Measurements from ENCODE around the gene ARVCF. TPM values are rescaled to one million over a fixed set of nuclear protein-coding genes. Genes with fewer than 3 reads are reported as not detected.

Gene ARVCF
- total and polyA plus RNA-seq, 9 of the 15 experiments (the other 6 are each of a cell fraction or from before 2014, with no cell fraction given): 0.03 to 97.4 (median 15.6) TPM

- TF ChIP-seq ZNF707 (CRISPR knock-in tag; conservative IDR thresholded peaks at IDR 0.05) (no peak), SREBF2 (CRISPR knock-in tag; IDR thresholded peaks at IDR 0.05) (no peak), POLR2H (tag; IDR thresholded peaks at IDR 0.05; ENCODE audit: low read depth) (no peak), THAP12 (CRISPR knock-in tag; IDR thresholded peaks at IDR 0.05) (peak; percentile 70; the same call in 1 of the 2 replicates), SNRNP70 (optimal IDR thresholded peaks at IDR 0.05; ENCODE audit: low read depth, low read length) (no peak), PBX2 (CRISPR knock-in tag; IDR thresholded peaks at IDR 0.05; ENCODE audit: low read depth) (0 out of 2 replicates have a peak, but pooled peaks have one; percentile 6), PBX2 (tag; conservative IDR thresholded peaks at IDR 0.05; ENCODE audit: low read depth) (no peak), CBX1 (IDR thresholded peaks at IDR 0.05; ENCODE audit: low read depth) (peak; percentile 18; the same call in 1 of the 2 replicates), ZNF175 (CRISPR knock-in tag; IDR thresholded peaks at IDR 0.05; ENCODE audit: low read depth) (no peak), ZNF146 (CRISPR knock-in tag; IDR thresholded peaks at IDR 0.05; ENCODE audit: unreplicated experiment) (peak; percentile 1), ZNF764 (CRISPR knock-in tag; IDR thresholded peaks at IDR 0.05; ENCODE audit: low read depth) (0 out of 2 replicates have a peak, but pooled peaks have one; percentile 5), NR4A1 (CRISPR knock-in tag; IDR thresholded peaks at IDR 0.05) (no peak), NR4A1 (tag; IDR thresholded peaks at IDR 0.05) (no peak), RUNX1 (IDR thresholded peaks at IDR 0.05; ENCODE audit: low read depth) (no peak), SETDB1 (IDR thresholded peaks at IDR 0.05; ENCODE audit: low read length) (no peak), SRSF3 (IDR thresholded peaks at IDR 0.05; ENCODE audit: insufficient read depth, low read length) (peak; percentile 68; the same call in 1 of the 2 replicates), MYC (IDR thresholded peaks at IDR 0.05; ENCODE audit: low read depth, low read length) (no peak), MYC (CRISPR knock-in tag; IDR thresholded peaks at IDR 0.05; ENCODE audit: borderline replicate concordance, low read depth) (0 out of 2 replicates have a peak, but pooled peaks have one; percentile 14), SMAD1 (IDR thresholded peaks at IDR 0.05; ENCODE audit: low read depth, low read length, partially characterized antibody) (no peak), HMGXB4 (CRISPR knock-in tag; IDR thresholded peaks at IDR 0.05) (no peak), TARDBP (IDR thresholded peaks at IDR 0.05) (no peak), PHF20 (IDR thresholded peaks at IDR 0.05; ENCODE audit: partially characterized antibody) (no peak), KDM2B (CRISPR knock-in tag; IDR thresholded peaks at IDR 0.05) (no peak)
Measured at GRCh38 chr22:20060700-20061480, 44.3 kb upstream of the ARVCF start (continued).

Data from K562 (cell line).